ENCODE results near the gene CCDC28B.

- no peak for TF ChIP-seq RFX5 (IDR thresholded peaks at IDR 0.05)
- no peak for TF ChIP-seq EP300 (IDR thresholded peaks at IDR 0.05)
- TF ChIP-seq, protein P1, sequence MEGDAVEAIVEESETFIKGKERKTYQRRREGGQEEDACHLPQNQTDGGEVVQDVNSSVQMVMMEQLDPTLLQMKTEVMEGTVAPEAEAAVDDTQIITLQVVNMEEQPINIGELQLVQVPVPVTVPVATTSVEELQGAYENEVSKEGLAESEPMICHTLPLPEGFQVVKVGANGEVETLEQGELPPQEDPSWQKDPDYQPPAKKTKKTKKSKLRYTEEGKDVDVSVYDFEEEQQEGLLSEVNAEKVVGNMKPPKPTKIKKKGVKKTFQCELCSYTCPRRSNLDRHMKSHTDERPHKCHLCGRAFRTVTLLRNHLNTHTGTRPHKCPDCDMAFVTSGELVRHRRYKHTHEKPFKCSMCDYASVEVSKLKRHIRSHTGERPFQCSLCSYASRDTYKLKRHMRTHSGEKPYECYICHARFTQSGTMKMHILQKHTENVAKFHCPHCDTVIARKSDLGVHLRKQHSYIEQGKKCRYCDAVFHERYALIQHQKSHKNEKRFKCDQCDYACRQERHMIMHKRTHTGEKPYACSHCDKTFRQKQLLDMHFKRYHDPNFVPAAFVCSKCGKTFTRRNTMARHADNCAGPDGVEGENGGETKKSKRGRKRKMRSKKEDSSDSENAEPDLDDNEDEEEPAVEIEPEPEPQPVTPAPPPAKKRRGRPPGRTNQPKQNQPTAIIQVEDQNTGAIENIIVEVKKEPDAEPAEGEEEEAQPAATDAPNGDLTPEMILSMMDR (IDR thresholded peaks at IDR 0.05): no peak
- no peak for TF ChIP-seq POLR2A (IDR thresholded peaks at IDR 0.05; ENCODE audit: low read length)
- no peak for TF ChIP-seq USF2 (IDR thresholded peaks at IDR 0.05)
- no peak for TF ChIP-seq MAFK (IDR thresholded peaks at IDR 0.05; ENCODE audit: partially characterized antibody)
- TF ChIP-seq, protein P2, sequence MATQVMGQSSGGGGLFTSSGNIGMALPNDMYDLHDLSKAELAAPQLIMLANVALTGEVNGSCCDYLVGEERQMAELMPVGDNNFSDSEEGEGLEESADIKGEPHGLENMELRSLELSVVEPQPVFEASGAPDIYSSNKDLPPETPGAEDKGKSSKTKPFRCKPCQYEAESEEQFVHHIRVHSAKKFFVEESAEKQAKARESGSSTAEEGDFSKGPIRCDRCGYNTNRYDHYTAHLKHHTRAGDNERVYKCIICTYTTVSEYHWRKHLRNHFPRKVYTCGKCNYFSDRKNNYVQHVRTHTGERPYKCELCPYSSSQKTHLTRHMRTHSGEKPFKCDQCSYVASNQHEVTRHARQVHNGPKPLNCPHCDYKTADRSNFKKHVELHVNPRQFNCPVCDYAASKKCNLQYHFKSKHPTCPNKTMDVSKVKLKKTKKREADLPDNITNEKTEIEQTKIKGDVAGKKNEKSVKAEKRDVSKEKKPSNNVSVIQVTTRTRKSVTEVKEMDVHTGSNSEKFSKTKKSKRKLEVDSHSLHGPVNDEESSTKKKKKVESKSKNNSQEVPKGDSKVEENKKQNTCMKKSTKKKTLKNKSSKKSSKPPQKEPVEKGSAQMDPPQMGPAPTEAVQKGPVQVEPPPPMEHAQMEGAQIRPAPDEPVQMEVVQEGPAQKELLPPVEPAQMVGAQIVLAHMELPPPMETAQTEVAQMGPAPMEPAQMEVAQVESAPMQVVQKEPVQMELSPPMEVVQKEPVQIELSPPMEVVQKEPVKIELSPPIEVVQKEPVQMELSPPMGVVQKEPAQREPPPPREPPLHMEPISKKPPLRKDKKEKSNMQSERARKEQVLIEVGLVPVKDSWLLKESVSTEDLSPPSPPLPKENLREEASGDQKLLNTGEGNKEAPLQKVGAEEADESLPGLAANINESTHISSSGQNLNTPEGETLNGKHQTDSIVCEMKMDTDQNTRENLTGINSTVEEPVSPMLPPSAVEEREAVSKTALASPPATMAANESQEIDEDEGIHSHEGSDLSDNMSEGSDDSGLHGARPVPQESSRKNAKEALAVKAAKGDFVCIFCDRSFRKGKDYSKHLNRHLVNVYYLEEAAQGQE (IDR thresholded peaks at IDR 0.05): no peak
- TF ChIP-seq RAD21 (conservative IDR thresholded peaks at IDR 0.05 in 1 of 2, IDR thresholded peaks at IDR 0.05 in 1 of 2): no peak
- TF ChIP-seq JUNB (IDR thresholded peaks at IDR 0.05): no peak
- no peak for TF ChIP-seq CEBPB (IDR thresholded peaks at IDR 0.05)
- no peak for TF ChIP-seq POLR2AphosphoS2 (conservative IDR thresholded peaks at IDR 0.05; ENCODE audit: low read length)
- TF ChIP-seq HOXA7 (CRISPR knock-in tag; IDR thresholded peaks at IDR 0.05): no peak
- no peak for TF ChIP-seq TFCP2L1 (CRISPR knock-in tag; IDR thresholded peaks at IDR 0.05)
Observed at GRCh38 chr1:32197074-32197473, 3.3 kb upstream of the CCDC28B start.

Data from A549 (cell line).